BJ (cell line): ENCODE results near the gene FUS. TPM values are rescaled to one million over a fixed set of nuclear protein-coding genes. Genes with fewer than 3 reads are reported as not detected.

Source experiments
- CTCF ChIA-PET: fragments of 350-600 bp; formaldehyde crosslinking; extraction: SDS; loops from one replicate; lab custom pipeline; 2021; ENCODE audit warnings: antibody characterized with exemption, inconsistent platforms; lab: Yijun Ruan, JAX
- POLR2A ChIA-PET: fragments of 300-600 bp; sonication (Branson Sonifier 250); formaldehyde crosslinking; extraction: SDS; loops from one replicate; lab custom pipeline; 2021; ENCODE audit warnings: antibody characterized with exemption; lab: Charles Lee
- DNase-seq: peaks from one replicate; pipeline ENCODE4 v3.0.0-alpha.2; 2011; ENCODE audit warnings: low read depth
- H3K27me3 ChIP-seq: 2 replicates; pipeline ENCODE4 v1.6.0; 2011; ENCODE audit warnings: low read length; ENCODE audit not compliant: control insufficient read depth, insufficient read depth
- H3K36me3 ChIP-seq: 2 replicates; pipeline ENCODE4 v1.5.1; 2011; ENCODE audit warnings: low read length; ENCODE audit not compliant: control insufficient read depth, insufficient read depth
- H3K4me3 ChIP-seq: 2 replicates; pipeline ENCODE4 v1.5.1; 2011; ENCODE audit warnings: low read depth, mild to moderate bottlenecking, control low read depth, low read length
- polyA plus RNA-seq: library from polyadenylated mRNA; depleted of rRNA; stranded (reverse); fragments of >200 nt; gene quantifications from 2 replicates; pipeline ENCODE4 v1.2.3, GENCODE V29; 2011
- TF ChIP-seq, protein P1 (sequence below): IDR thresholded peaks from 2 replicates; pipeline ENCODE4 v1.5.1; 2011; ENCODE audit warnings: low read depth, mild to moderate bottlenecking, control low read depth, inconsistent platforms, low read length, moderate library complexity; ENCODE audit not compliant: insufficient read depth

FUS gene
- polyA plus RNA-seq, 1 experiment: 109 TPM

DNA sequence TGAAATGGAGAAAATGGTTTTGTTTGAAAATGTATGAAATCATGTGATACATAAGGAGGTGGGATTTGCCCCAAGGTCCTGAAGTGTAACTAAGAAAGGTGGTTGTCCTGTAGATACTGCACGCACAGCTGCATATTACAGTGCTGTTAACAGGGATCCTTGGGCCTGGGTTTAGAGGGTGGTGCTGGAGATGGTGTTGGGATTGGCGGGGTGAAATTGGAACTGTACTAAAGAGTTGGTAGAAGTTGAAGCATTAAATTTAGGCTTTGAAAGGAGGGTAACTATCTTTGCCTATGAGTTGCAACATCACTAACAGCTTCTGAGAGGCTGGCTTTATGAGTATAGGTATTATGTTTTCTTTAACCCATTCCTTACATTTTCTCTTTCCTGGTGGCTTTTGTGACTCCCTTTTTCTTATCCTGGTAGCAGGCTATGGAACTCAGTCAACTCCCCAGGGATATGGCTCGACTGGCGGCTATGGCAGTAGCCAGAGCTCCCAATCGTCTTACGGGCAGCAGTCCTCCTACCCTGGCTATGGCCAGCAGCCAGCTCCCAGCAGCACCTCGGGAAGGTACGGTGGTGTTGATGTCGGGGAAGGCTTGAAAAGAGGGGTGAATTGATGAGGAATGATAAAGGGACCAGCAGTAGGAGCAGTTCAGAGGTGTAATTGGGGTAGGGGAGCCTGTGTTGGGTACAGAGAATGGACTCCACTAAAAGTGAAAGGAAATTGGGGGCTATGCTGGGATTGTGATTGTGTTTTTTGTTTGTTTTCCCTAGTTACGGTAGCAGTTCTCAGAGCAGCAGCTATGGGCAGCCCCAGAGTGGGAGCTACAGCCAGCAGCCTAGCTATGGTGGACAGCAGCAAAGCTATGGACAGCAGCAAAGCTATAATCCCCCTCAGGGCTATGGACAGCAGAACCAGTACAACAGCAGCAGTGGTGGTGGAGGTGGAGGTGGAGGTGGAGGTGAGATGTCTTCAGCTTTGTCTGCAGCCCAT lies 3.8 kb downstream of the FUS start:
- no peak for DNase-seq
- ChIA-PET CTCF (interaction anchor here (1.2 to 2.1 kb wide), 3 partner anchors 41 to 268 kb away, joined by 4 to 9 read pairs (median 4); partner anchors contain the start of gene ZNF843), POLR2A (interaction anchor here (0.6 kb wide), 1 partner anchor 27 kb away, joined by 7 read pairs; no protein-coding TSS in a partner anchor)
- no peak overlapping the region for H3K4me3 ChIP-seq
- H3K27me3 ChIP-seq: no peaks in the 10 kb centered on the region
- peaks cover 29% of the 10 kb centered on the region for H3K36me3 ChIP-seq
- TF ChIP-seq, protein P1, sequence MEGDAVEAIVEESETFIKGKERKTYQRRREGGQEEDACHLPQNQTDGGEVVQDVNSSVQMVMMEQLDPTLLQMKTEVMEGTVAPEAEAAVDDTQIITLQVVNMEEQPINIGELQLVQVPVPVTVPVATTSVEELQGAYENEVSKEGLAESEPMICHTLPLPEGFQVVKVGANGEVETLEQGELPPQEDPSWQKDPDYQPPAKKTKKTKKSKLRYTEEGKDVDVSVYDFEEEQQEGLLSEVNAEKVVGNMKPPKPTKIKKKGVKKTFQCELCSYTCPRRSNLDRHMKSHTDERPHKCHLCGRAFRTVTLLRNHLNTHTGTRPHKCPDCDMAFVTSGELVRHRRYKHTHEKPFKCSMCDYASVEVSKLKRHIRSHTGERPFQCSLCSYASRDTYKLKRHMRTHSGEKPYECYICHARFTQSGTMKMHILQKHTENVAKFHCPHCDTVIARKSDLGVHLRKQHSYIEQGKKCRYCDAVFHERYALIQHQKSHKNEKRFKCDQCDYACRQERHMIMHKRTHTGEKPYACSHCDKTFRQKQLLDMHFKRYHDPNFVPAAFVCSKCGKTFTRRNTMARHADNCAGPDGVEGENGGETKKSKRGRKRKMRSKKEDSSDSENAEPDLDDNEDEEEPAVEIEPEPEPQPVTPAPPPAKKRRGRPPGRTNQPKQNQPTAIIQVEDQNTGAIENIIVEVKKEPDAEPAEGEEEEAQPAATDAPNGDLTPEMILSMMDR: no peak

DNA sequence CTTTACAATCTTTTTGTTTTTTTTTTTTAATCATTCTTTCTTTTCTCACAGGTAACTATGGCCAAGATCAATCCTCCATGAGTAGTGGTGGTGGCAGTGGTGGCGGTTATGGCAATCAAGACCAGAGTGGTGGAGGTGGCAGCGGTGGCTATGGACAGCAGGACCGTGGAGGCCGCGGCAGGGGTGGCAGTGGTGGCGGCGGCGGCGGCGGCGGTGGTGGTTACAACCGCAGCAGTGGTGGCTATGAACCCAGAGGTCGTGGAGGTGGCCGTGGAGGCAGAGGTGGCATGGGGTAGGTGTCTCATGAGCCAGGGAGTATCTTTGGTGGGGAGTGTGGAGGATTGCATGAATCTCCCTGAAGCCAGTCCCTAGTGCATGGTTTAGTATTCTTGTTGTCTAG lies 4.9 kb downstream of the FUS start:
- Histone ChIP-seq H3K27me3 (no peaks in the 10 kb centered on the region), H3K4me3 (no peak overlapping the region), H3K36me3 (peaks cover 37% of the 10 kb centered on the region)
- DNase-seq: no peak
- TF ChIP-seq, protein P1: no peak
- ChIA-PET POLR2A (interaction anchor here (0.6 kb wide), 1 partner anchor 28 kb away, joined by 7 read pairs; no protein-coding TSS in a partner anchor), CTCF (interaction anchor here (1.9 kb wide), 1 partner anchor 258 kb away, joined by 4 read pairs; the partner anchor contains the start of gene ZNF843)

DNA sequence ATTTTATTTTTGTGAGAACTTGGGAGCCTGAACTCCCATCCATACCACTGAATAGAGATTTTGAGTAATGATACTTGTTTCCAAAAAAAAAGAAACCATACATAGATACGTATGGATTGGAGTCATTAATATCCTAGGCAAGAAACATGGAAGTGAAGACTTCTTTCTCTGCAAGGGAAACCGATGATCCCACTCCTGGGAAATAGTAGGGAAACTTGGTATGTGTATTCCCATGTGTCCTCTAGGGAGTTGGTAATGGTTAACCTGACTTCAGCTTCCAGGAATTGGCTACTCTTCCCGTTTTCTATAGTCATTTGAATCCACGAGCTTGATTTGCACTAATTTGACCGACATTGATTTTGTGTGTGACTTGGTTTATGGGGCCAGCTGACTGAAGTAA lies 5.4 kb downstream of the FUS start:
- ChIA-PET CTCF (interaction anchor here (1.9 kb wide), 1 partner anchor 257 kb away, joined by 4 read pairs; the partner anchor contains the start of gene ZNF843), POLR2A (no interaction called here)
- TF ChIP-seq, protein P1: no peak
- Histone ChIP-seq H3K36me3 (peaks cover 42% of the 10 kb centered on the region), H3K4me3 (no peak overlapping the region), H3K27me3 (no peaks in the 10 kb centered on the region)
- DNase-seq: no peak

DNA sequence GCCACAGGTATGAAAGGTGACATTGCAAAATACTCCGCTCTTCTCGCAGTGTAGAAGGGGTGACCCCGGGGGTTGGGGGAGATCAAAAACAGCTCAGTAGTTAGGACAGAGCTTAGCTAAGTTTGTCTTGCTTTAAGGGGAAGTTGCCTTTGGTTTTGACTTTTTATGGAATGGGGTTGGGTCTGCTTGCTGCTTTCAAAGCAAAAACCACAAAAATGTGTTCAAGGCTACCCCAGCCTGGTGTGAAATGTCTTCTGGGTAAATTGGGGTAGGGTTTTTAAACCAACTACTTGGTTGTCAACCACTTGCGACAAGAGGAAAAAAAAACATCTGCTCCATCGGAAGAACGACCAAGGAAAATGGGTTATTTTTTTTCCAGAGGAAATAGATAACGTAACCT lies 6.2 kb downstream of the FUS start:
- DNase-seq: no peak
- Histone ChIP-seq H3K36me3 (peaks cover 46% of the 10 kb centered on the region), H3K4me3 (no peak overlapping the region), H3K27me3 (no peaks in the 10 kb centered on the region)
- TF ChIP-seq, protein P1: no peak
- ChIA-PET POLR2A (no interaction called here), CTCF (interaction anchor here (0.5 kb wide), 1 partner anchor 69 kb away, joined by 3 read pairs; the partner anchor contains the start of gene KAT8)
